Right atrium auricular region (tissue), 2 donors: Measurements from ENCODE around the gene PVALEF. TPM values are rescaled to one million over a fixed set of nuclear protein-coding genes. Genes with fewer than 3 reads are reported as not detected.

Experiments
- DNase-seq: peaks from one replicate; pipeline ENCODE4 v3.0.0-alpha.2; 2019; ENCODE audit warnings: low spot score
- H3K27ac ChIP-seq, 2 donors: fragments of 200-600 bp; sonication (generic); 1 replicate in 1 of 2; 2 replicates in 1 of 2; pipeline ENCODE4 v1.5.1; 2016 to 2019
- H3K27me3 ChIP-seq, 2 donors: fragments of 200-600 bp; sonication (generic); one replicate each; pipeline versions ENCODE4 v1.5.1 to v1.6.0; 2017 to 2019
- H3K36me3 ChIP-seq: fragments of 200-600 bp; sonication (generic); one replicate; pipeline ENCODE4 v1.5.1; 2016
- H3K4me1 ChIP-seq, 2 donors: fragments of 200-600 bp; sonication (generic); one replicate each; pipeline versions ENCODE4 v1.5.1 to v1.6.0; 2017 to 2019
- H3K4me3 ChIP-seq, 2 donors: fragments of 200-600 bp; sonication (generic); 1 replicate in 1 of 2; 2 replicates in 1 of 2; pipeline ENCODE4 v1.5.1; 2017 to 2019; ENCODE audit warnings: mild to moderate bottlenecking in 1 of 2, moderate library complexity in 1 of 2
- H3K9me3 ChIP-seq, 2 donors: fragments of 200-600 bp; sonication (generic); one replicate each; pipeline ENCODE4 v1.5.1; 2019
- total RNA-seq, 2 donors: library from RNA; depleted of rRNA; stranded (reverse); fragments of >200 nt; gene quantifications; one replicate each; pipeline ENCODE4 v1.1.0, GENCODE V29; 2016
- TF ChIP-seq, protein P1 (sequence below), 2 donors: fragments of 200-600 bp; sonication (generic); IDR thresholded peaks; one replicate each; pipeline ENCODE4 v1.5.1; 2019; ENCODE audit warnings: antibody characterized with exemption in 2 of 2

Gene PVALEF
- total RNA-seq, 2 donors from 2014 or later: not detected

DNA sequence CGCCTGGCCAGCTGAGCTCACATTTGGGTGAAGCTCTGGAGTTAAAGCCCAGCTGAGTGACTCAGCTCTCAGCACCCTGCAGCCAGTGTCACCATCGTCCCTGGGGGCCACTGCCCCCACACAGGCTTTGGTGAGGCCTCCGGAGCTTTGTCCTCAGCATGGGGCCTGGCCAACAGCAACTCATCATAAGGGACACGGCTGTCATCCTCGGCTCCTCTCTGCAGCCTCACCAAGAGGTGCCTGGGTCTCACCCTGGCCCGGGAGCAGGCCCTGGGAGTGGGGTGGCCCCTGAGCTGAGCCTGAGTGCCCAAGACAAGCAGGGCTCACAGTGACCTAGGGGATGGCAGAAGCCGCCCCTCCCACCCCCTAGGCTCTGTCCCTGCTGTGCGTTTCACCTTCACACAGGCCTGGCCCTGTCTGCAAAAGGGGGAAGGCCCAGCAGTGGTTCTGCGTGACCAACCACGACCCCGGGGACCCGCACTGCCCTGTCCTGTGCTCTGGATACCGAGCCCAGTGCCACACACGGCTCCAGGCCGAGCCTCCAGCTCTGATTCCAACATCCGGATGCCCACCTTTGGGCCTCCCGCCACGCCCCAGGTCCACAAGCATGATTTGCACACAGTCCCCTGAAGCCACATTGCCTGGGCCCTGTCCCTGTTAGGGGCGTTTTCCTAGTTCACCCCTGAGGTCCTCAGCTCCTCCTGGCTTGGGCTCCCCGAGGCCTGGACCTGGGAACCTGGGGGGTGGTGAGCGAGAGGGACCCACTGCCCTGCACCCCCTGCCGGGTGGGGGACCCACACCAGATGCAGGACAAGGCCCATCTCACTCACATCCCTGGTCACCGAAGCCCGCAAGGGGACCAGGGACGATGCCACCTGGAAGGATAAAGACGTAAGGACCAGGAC is 22.5 kb downstream of the PVALEF start:
- no peaks in the 10 kb centered on the region for H3K9me3 ChIP-seq
- no peaks in the 10 kb centered on the region for H3K27me3 ChIP-seq
- H3K36me3 ChIP-seq: no peaks in the 10 kb centered on the region
- H3K4me3 ChIP-seq: no peak overlapping the region
- DNase-seq: no peak
- H3K4me1 ChIP-seq: no peaks in the 10 kb centered on the region
- no peak overlapping the region for H3K27ac ChIP-seq
- TF ChIP-seq, protein P1, sequence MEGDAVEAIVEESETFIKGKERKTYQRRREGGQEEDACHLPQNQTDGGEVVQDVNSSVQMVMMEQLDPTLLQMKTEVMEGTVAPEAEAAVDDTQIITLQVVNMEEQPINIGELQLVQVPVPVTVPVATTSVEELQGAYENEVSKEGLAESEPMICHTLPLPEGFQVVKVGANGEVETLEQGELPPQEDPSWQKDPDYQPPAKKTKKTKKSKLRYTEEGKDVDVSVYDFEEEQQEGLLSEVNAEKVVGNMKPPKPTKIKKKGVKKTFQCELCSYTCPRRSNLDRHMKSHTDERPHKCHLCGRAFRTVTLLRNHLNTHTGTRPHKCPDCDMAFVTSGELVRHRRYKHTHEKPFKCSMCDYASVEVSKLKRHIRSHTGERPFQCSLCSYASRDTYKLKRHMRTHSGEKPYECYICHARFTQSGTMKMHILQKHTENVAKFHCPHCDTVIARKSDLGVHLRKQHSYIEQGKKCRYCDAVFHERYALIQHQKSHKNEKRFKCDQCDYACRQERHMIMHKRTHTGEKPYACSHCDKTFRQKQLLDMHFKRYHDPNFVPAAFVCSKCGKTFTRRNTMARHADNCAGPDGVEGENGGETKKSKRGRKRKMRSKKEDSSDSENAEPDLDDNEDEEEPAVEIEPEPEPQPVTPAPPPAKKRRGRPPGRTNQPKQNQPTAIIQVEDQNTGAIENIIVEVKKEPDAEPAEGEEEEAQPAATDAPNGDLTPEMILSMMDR (IDR thresholded peaks at IDR 0.05): no peak

DNA sequence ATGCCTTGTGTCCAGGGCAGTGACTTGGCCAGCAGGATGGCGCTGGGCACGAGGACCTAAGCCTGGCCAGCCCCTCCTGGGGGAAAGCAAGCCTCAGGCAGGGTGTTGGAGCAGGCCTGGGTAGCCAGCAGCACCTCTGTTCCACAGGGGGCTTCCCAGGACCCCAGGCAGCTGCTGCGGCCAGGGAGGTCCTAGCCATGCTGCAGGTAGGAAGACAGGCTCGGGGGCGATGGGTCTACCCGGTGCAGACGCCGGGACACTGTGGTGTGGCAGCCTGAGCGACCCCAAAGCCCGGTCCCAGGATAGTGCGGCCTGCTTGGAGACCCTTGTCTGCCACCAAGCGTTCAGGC is 23.2 kb downstream of the PVALEF start:
- Histone ChIP-seq H3K27ac (no peak overlapping the region), H3K4me3 (no peak overlapping the region), H3K27me3 (no peaks in the 10 kb centered on the region), H3K9me3 (no peaks in the 10 kb centered on the region), H3K36me3 (no peaks in the 10 kb centered on the region), H3K4me1 (no peaks in the 10 kb centered on the region)
- DNase-seq: no peak
- TF ChIP-seq, protein P1 (IDR thresholded peaks at IDR 0.05): no peak

DNA sequence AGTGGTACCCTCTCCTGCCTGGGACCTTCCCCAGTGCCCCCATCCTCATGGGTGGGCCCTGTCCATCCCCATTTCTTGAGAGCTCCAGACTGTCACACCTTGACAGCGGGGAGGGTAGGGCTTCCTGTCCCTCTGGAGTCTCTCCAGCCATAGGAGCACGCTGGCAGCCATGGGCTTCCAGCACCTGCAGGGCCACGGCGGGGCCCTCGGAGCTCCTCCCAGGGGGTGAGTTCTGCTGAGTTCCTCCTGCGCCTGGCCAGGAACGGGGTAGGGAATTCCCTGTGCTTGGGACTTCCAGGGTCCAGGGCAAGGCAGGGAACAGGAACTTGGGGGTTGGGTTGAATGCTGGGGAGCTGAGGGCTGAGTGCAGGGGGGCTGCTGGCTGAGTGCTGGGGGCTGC is 23.7 kb downstream of the PVALEF start:
- Histone ChIP-seq H3K4me3 (no peak overlapping the region), H3K4me1 (no peaks in the 10 kb centered on the region), H3K9me3 (no peaks in the 10 kb centered on the region), H3K27ac (no peak overlapping the region), H3K36me3 (no peaks in the 10 kb centered on the region), H3K27me3 (no peaks in the 10 kb centered on the region)
- TF ChIP-seq, protein P1 (IDR thresholded peaks at IDR 0.05): no peak
- DNase-seq: no peak

DNA sequence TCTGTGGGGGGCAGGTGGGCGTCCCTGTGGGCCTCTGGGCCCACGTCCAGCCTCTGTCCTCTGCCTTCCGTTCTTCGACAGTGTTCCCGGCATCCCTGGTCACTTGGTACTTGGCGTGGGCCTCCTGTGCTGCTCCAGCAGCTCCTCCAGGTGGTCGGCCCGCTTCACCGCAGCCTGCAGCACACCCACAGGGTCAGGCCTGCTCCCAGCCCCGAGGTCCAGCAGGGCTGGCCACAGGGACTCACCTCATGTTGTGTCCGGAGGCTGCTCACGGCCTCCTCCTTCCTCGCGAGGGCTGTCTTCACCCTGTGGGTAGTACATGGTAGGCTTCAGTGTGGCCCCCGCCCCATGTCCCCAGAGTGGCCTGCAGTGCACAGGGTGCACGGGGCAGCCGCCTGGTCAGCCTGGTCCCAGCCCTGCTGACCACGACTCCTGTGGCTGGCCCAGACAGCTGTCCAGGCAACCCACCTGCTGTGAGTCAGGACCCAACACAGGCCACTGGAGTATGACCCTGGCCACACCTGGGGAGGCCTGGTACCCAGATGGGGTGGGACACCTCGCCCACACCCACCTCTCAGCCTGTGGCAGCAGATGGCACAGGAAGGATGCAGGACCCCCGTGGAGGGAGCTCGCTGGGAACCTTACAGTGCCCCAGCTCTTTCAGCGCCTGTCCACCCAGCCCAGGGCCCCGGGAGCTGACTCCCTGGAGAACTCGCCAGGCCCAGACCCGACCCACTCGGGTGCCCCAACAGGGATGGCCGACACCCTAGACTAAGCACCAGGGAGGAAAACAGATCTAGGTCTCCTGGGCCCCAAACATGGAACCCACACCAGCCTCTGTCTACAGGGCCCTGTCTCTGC is 24.6 kb downstream of the PVALEF start:
- TF ChIP-seq, protein P1 (IDR thresholded peaks at IDR 0.05): peak in 1 of 2 donors; percentile 26
- Histone ChIP-seq H3K4me3 (no peak overlapping the region), H3K27me3 (no peaks in the 10 kb centered on the region), H3K4me1 (no peaks in the 10 kb centered on the region), H3K9me3 (no peaks in the 10 kb centered on the region), H3K36me3 (no peaks in the 10 kb centered on the region), H3K27ac (no peak overlapping the region)
- no peak for DNase-seq

DNA sequence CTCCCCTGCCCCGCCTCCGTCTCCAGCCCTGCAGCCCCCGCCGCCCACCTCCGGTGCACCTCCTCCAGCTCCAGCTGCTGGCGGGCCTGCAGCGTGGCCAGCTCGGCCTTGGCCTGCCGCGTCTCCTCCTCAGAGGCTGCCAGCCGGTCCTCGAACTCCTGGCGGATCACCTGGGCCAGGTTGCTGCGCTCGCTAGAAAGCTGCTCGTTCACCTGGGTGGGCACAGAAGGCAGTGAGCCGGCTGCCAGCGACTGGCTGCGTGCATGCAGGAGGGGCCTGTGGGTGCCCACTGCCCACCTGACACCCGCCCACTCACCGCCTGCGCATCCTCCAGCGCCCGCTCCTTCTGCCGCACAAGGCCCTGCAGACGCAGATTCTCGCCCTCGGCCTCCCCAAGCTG is 25.3 kb downstream of the PVALEF start:
- no peak for DNase-seq
- H3K36me3 ChIP-seq: no peaks in the 10 kb centered on the region
- TF ChIP-seq, protein P1 (IDR thresholded peaks at IDR 0.05): no peak
- no peaks in the 10 kb centered on the region for H3K4me1 ChIP-seq
- no peak overlapping the region for H3K27ac ChIP-seq
- no peak overlapping the region for H3K4me3 ChIP-seq
- H3K9me3 ChIP-seq: no peaks in the 10 kb centered on the region
- H3K27me3 ChIP-seq: no peaks in the 10 kb centered on the region
